MCF 10A (cell line): Measurements from ENCODE around the gene TFCP2. TPM values are rescaled to one million over a fixed set of nuclear protein-coding genes. Genes with fewer than 3 reads are reported as not detected.

Experiments used
- BruUV-seq: library from RNA; stranded (reverse); fragments of 400-500 nt; replicated peaks from 2 replicates; lab custom pipeline; 2021; lab: Mats Ljungman, UMichigan
- CTCF ChIA-PET: fragments of 300-600 bp; sonication (Branson Sonifier 250); formaldehyde crosslinking; extraction: SDS; loops from one replicate; lab custom pipeline; 2021; ENCODE audit warnings: antibody characterized with exemption, inconsistent platforms; lab: Yijun Ruan, JAX
- POLR2A ChIA-PET: fragments of 300-600, 350-650 bp; sonication (Branson Sonifier 250); formaldehyde crosslinking; extraction: SDS; loops from one replicate; lab custom pipeline; 2020; ENCODE audit warnings: antibody characterized with exemption, inconsistent platforms; lab: Yijun Ruan, JAX
- DNase-seq: peaks from one replicate; pipeline ENCODE4 v3.0.0-alpha.2; 2018; ENCODE audit not compliant: unreplicated experiment
- H3K27ac Mint-ChIP-seq: one replicate; pipeline ENCODE4 v1.8.0; 2022; ENCODE audit warnings: mild to moderate bottlenecking, low read depth, mixed read lengths; ENCODE audit not compliant: unreplicated experiment
- H3K27me3 Mint-ChIP-seq: one replicate; pipeline ENCODE4 v1.8.0; 2022; ENCODE audit warnings: mixed read lengths; ENCODE audit not compliant: insufficient read depth, unreplicated experiment
- H3K36me3 Mint-ChIP-seq: one replicate; pipeline ENCODE4 v1.8.0; 2022; ENCODE audit warnings: mild to moderate bottlenecking, moderate library complexity, mixed read lengths; ENCODE audit not compliant: insufficient read depth, unreplicated experiment
- H3K4me1 Mint-ChIP-seq: one replicate; pipeline ENCODE4 v1.8.0; 2022; ENCODE audit warnings: mixed read lengths; ENCODE audit not compliant: insufficient read depth, unreplicated experiment
- H3K4me3 Mint-ChIP-seq: one replicate; pipeline ENCODE4 v1.8.0; 2022; ENCODE audit warnings: mild to moderate bottlenecking, moderate library complexity, mixed read lengths; ENCODE audit not compliant: unreplicated experiment
- H3K9me3 Mint-ChIP-seq: one replicate; pipeline ENCODE4 v1.8.0; 2022; ENCODE audit warnings: mixed read lengths; ENCODE audit not compliant: unreplicated experiment
- intact Hi-C: fragments of 100-400 bp; cut with micrococcal nuclease; formaldehyde crosslinking; loops from 2 replicates; pipeline ENCODE4 v1.14.1; 2022
- total RNA-seq: library from RNA; stranded (reverse); gene quantifications from 2 replicates; pipeline ENCODE4 v1.2.3, GENCODE V29; 2022
- TF ChIP-seq, protein P1 (sequence below): fragments of 200-600 bp; IDR thresholded peaks from one replicate; pipeline ENCODE4 v1.8.0; 2022; ENCODE audit warnings: antibody characterized with exemption, mild to moderate bottlenecking; ENCODE audit not compliant: unreplicated experiment

The TFCP2 gene
- total RNA-seq, 1 experiment from 2014 or later: 34.9 TPM

DNA sequence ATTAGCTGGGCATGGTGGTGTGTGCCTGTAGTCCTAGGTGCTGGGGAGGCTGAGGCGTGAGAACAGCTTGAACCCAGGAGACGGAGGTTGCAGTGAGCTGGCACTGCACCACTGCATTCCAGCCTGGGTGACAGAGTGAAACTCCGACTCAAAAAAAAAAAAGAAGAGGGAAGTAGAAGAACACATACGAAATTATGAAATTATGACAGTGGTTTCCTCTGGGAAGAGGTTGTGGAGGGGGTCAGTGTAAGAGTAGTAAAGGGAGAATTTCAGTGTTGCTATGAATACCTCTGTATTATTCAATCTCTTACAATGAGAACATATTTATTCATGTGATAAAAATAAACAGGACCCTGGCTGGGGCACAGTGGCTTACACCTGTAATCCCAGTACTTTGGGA, 64.8 kb downstream of the TFCP2 start:
- H3K27me3 Mint-ChIP-seq: no peaks in the 10 kb centered on the region
- POLR2A ChIA-PET: no interaction called here
- TF ChIP-seq, protein P1, sequence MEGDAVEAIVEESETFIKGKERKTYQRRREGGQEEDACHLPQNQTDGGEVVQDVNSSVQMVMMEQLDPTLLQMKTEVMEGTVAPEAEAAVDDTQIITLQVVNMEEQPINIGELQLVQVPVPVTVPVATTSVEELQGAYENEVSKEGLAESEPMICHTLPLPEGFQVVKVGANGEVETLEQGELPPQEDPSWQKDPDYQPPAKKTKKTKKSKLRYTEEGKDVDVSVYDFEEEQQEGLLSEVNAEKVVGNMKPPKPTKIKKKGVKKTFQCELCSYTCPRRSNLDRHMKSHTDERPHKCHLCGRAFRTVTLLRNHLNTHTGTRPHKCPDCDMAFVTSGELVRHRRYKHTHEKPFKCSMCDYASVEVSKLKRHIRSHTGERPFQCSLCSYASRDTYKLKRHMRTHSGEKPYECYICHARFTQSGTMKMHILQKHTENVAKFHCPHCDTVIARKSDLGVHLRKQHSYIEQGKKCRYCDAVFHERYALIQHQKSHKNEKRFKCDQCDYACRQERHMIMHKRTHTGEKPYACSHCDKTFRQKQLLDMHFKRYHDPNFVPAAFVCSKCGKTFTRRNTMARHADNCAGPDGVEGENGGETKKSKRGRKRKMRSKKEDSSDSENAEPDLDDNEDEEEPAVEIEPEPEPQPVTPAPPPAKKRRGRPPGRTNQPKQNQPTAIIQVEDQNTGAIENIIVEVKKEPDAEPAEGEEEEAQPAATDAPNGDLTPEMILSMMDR: no peak
- H3K4me1 Mint-ChIP-seq: no peaks in the 10 kb centered on the region
- no TSS peak for BruUV-seq
- DNase-seq: no peak
- intact Hi-C loops: no loop called here
- H3K4me3 Mint-ChIP-seq: no peak overlapping the region
- peaks cover 92% of the 10 kb centered on the region for H3K36me3 Mint-ChIP-seq
- CTCF ChIA-PET: interaction anchor here (0.6 to 0.7 kb wide), 3 partner anchors 11 to 54 kb away, joined by 3 read pairs; no protein-coding TSS in a partner anchor
- H3K27ac Mint-ChIP-seq: no peak overlapping the region
- H3K9me3 Mint-ChIP-seq: no peaks in the 10 kb centered on the region

DNA sequence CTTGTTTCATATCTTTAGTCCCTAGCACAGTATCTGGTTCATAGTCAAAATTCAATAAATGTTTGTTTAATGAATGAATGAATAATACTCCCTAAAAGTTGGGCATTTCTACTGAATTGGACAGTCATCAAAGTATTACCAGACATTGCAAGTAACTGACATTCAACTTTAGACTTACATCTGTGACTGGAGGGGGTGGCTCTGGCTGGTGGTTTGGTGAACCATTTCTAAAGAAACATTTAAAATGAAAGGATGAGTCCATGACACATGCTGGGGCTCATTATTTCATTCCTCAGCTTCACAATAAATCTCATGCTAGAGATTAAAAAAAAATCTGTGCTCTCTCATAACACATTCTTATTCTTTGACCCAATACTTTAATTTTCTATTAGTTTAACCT, 69.0 kb downstream of the TFCP2 start:
- ChIA-PET POLR2A (interaction anchor here (0.6 kb wide), 1 partner anchor 195 kb away, joined by 3 read pairs; no protein-coding TSS in a partner anchor), CTCF (interaction anchor here (1.0 kb wide), 1 partner anchor 14 kb away, joined by 3 read pairs; no protein-coding TSS in a partner anchor)
- H3K4me1 Mint-ChIP-seq: no peaks in the 10 kb centered on the region
- peaks cover 89% of the 10 kb centered on the region for H3K36me3 Mint-ChIP-seq
- TF ChIP-seq, protein P1: no peak
- no peak for DNase-seq
- no peaks in the 10 kb centered on the region for H3K9me3 Mint-ChIP-seq
- intact Hi-C loops: no loop called here
- H3K4me3 Mint-ChIP-seq: no peak overlapping the region
- H3K27me3 Mint-ChIP-seq: no peaks in the 10 kb centered on the region
- no TSS peak for BruUV-seq
- H3K27ac Mint-ChIP-seq: no peak overlapping the region

- intact Hi-C loops: no loop called here
- no peak for DNase-seq
- POLR2A ChIA-PET: interaction anchor here (1.0 kb wide), 1 partner anchor 19 kb away, joined by 3 read pairs; no protein-coding TSS in a partner anchor
- H3K36me3 Mint-ChIP-seq: peaks cover 93% of the 10 kb centered on the region
- TF ChIP-seq, protein P1: no peak
- no peaks in the 10 kb centered on the region for H3K9me3 Mint-ChIP-seq
- H3K4me1 Mint-ChIP-seq: no peaks in the 10 kb centered on the region
- no peak overlapping the region for H3K27ac Mint-ChIP-seq
- no peak overlapping the region for H3K4me3 Mint-ChIP-seq
- H3K27me3 Mint-ChIP-seq: no peaks in the 10 kb centered on the region
- CTCF ChIA-PET: interaction anchor here (0.6 kb wide), 1 partner anchor 16 kb away, joined by 3 read pairs; no protein-coding TSS in a partner anchor
- BruUV-seq: no TSS peak
Observed at GRCh38 chr12:51098611-51099010, 74.3 kb downstream of the TFCP2 start.

GRCh38 chr12:51090705-51091229, 82.2 kb downstream of the TFCP2 start:
- CTCF ChIA-PET: interaction anchor here (1.2 kb wide), 1 partner anchor 13 kb away, joined by 3 read pairs; no protein-coding TSS in a partner anchor
- H3K4me3 Mint-ChIP-seq: no peak overlapping the region
- no TSS peak for BruUV-seq
- POLR2A ChIA-PET: no interaction called here
- H3K27ac Mint-ChIP-seq: no peak overlapping the region
- H3K36me3 Mint-ChIP-seq: peaks cover 56% of the 10 kb centered on the region
- no peaks in the 10 kb centered on the region for H3K9me3 Mint-ChIP-seq
- TF ChIP-seq, protein P1: no peak
- no peak for DNase-seq
- intact Hi-C loops: no loop called here
- H3K27me3 Mint-ChIP-seq: no peaks in the 10 kb centered on the region
- no peaks in the 10 kb centered on the region for H3K4me1 Mint-ChIP-seq
